Muscle of leg (tissue), 11 donors: ENCODE data around the gene SREBF2. TPM values are rescaled to one million over a fixed set of nuclear protein-coding genes. Genes with fewer than 3 reads are reported as not detected.

Source experiments
- DNase-seq: peaks from one replicate; pipeline ENCODE4 v3.0.0; 2013
- H3K27ac ChIP-seq: one replicate; pipeline ENCODE4 v1.5.1; 2013; ENCODE audit warnings: mild to moderate bottlenecking, low read length, control low read depth
- H3K27me3 ChIP-seq: one replicate; pipeline ENCODE4 v1.6.1; 2013; ENCODE audit warnings: low read length; ENCODE audit not compliant: control insufficient read depth, insufficient read depth
- H3K36me3 ChIP-seq: one replicate; pipeline ENCODE4 v1.6.1; 2013; ENCODE audit warnings: low read length; ENCODE audit not compliant: control insufficient read depth, insufficient read depth
- H3K4me1 ChIP-seq: one replicate; pipeline ENCODE4 v1.6.1; 2013; ENCODE audit warnings: low read length; ENCODE audit not compliant: control insufficient read depth, insufficient read depth
- H3K4me3 ChIP-seq: one replicate; pipeline ENCODE4 v1.5.1; 2013; ENCODE audit warnings: low read length, control low read depth
- H3K9me3 ChIP-seq: replicated peaks from 2 replicates; pipeline ENCODE4 v1.6.1; 2013; ENCODE audit warnings: low read depth, low read length; ENCODE audit not compliant: control insufficient read depth
- WGBS: methylation state at CpG from one replicate; pipeline ENCODE4 v1.1.5; 2013; ENCODE audit warnings: missing lambda C conversion rate; ENCODE audit not compliant: insufficient coverage; 5-methylcytosine and 5-hydroxymethylcytosine counted together
- polyA plus RNA-seq, 8 donors: library from polyadenylated mRNA; unstranded; fragments of 120-200 nt; gene quantifications; one replicate each; pipeline versions ENCODE4 v1.2.1 to v1.2.3, GENCODE V29; 2013; ENCODE audit warnings: inconsistent platforms in 1 of 8, low replicate concordance in 1 of 8; ENCODE audit not compliant: insufficient read length in 8 of 8, insufficient read depth in 1 of 8
- total RNA-seq: library from RNA; stranded (reverse); fragments of 120-200 nt; gene quantifications from one replicate; pipeline ENCODE4 v1.2.4, GENCODE V29; 2013

Gene SREBF2
- total and polyA plus RNA-seq, 9 donors = 30.9 to 106 (median 81.2) TPM

DNA sequence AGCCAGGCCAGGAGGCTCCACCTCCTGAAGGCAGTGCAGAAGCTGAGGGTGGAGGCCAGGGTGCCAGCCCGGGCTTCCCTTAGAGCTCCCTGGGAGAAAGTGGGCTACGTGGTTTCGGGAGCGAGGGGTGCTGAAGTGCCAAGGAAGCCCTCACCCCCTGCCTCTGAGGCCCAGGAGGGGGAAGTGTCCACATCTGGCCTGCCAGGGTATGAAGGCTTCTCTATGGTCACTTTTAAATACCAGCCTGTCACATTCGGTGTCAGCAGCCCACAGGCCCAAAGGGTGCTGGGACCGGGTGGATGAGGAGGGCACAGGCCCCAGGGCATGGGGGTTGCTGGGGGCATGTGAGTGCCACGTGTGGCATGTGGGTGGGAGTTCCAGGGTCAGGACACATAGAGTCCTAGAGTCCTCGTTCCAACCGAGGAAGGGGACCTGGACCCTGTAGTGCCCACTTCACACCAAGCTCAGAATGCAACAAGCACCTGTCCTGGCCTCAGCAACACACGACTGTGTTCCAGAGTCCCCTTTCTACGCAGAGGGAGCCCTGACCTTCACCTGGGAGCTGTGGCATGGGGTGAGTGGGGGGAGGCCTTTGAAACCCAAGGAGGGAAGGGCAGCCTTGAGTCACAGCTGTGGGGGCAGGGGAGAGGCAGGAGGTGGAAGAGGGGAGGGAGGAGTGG is 80.3 kb downstream of the SREBF2 start:
- Histone ChIP-seq H3K36me3 (no peaks in the 10 kb centered on the region), H3K27me3 (peaks cover 88% of the 10 kb centered on the region), H3K27ac (no peak overlapping the region), H3K9me3 (no peaks in the 10 kb centered on the region), H3K4me3 (no peak overlapping the region), H3K4me1 (peaks cover 31% of the 10 kb centered on the region)
- no peak for DNase-seq
- WGBS = 39% methylated on average over 5 of the region's 11 CpGs

DNA sequence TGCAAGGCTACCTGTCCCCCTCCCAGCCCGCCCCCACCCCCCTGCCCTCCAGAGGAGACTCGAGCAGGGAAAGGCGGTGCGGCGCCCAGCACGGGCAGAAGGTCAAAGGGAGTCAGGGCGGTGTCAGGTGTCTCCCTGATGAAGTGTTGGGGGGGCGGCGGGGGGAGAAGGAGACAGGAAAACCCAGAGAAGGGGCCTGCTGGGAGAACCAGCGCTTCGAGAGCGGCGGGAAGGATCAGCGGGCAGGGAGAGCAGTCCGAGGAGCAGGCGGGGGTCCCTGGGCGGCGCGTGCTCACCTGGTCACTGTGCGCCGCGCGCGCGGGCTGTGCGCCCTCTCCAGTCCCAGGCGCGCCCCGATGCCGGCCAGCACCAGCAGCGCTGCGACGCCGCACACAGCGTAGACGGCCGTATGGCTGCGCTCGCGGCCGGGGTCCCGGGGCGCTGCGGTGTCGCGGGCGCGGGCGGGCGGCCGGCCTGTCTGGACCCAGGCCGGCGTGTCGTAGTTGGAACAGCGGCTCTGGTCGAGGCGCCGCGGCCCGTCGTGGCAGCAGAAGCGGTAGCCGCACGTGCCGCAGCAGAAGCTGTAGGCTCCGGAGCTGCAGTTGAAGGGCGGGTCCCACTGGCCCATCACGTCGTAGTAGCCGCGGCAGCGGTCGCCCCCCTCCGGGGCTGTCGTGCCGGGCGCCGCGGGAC is 81.1 kb downstream of the SREBF2 start:
- no peak overlapping the region for H3K27ac ChIP-seq
- 1% methylated on average over 72 of the region's 79 CpGs for WGBS
- peaks cover 34% of the 10 kb centered on the region for H3K4me1 ChIP-seq
- DNase-seq = no peak
- H3K4me3 ChIP-seq = no peak overlapping the region
- no peaks in the 10 kb centered on the region for H3K36me3 ChIP-seq
- H3K27me3 ChIP-seq = peaks cover 91% of the 10 kb centered on the region
- H3K9me3 ChIP-seq = no peaks in the 10 kb centered on the region

DNA sequence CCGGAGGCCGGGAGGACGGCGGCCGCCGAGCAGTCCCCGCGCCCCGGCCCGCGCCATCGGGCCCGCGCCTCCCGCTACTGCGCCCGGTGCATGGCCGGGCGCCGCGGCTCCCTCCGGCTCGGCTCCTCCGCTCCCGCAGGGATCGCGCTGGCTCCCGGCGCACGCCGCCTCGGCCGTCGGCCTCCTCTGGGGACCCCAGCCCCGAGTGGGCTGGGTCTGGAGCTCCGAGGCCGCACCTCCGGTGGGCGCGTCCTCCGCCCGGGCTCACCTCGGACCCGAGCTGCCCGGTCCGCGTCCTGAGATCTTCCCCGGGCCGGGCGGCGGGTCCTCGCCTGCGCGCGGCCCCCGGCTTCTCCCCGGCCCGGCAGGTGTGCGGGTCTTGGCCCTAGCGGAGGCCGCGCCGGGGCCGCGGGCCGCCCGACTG is 81.7 kb downstream of the SREBF2 start:
- peaks cover 91% of the 10 kb centered on the region for H3K27me3 ChIP-seq
- WGBS = under 1% methylated on average over 65 of the region's 67 CpGs
- no peaks in the 10 kb centered on the region for H3K36me3 ChIP-seq
- no peak overlapping the region for H3K27ac ChIP-seq
- peaks cover 37% of the 10 kb centered on the region for H3K4me1 ChIP-seq
- DNase-seq = no peak
- no peaks in the 10 kb centered on the region for H3K9me3 ChIP-seq
- no peak overlapping the region for H3K4me3 ChIP-seq

DNA sequence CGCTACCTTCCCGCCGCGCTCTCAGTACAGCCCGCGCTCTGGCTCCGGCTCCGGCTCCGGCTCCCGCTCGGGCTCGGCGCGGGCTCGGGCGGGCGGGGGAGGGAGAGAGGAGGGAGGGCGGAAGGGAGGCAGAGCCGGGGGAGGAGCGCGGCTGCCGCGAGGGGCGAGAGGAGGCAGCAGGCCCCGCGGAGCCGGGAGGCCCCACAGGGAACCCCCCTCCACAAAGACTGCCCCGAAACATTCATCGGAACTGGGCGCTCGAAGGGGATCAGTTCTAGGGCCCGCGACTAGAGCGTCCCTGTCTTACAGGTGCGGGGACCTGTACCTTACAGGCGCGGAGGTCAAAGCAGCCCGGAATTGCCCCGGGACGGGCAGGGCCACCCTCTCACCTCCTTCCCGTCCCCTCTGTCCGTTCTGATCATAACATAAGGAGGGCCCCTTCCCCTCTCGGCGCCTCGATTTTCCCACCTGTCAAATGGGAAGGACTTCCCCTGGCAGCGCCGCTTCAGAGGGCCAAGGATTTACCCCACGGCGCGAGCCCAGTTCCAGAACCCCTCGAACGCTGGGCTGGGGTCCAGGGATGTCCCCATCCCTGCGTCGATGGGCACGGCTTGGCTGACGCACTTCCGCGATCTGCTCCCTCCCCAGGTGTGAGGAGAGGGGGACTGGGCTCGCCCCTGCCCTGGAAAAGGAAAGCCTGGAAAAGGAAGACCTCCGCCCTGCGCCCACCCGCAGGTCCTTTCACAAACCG is 82.3 kb downstream of the SREBF2 start, which contains the start of gene SHISA8:
TSS of gene SHISA8 (minus strand) at position 40 of the 751 bp plus-strand sequence. CDS start 407 bp downstream, outside the sequence.
- Histone ChIP-seq H3K27me3 (peaks cover 93% of the 10 kb centered on the region), H3K9me3 (no peaks in the 10 kb centered on the region), H3K4me3 (peak within 1 kb of the TSS; percentile 17), H3K4me1 (peaks cover 43% of the 10 kb centered on the region), H3K36me3 (no peaks in the 10 kb centered on the region), H3K27ac (no peak within 1 kb of the TSS)
- WGBS = 5% methylated on average over 21 of the region's 63 CpGs
- peak; percentile 73 for DNase-seq

DNA sequence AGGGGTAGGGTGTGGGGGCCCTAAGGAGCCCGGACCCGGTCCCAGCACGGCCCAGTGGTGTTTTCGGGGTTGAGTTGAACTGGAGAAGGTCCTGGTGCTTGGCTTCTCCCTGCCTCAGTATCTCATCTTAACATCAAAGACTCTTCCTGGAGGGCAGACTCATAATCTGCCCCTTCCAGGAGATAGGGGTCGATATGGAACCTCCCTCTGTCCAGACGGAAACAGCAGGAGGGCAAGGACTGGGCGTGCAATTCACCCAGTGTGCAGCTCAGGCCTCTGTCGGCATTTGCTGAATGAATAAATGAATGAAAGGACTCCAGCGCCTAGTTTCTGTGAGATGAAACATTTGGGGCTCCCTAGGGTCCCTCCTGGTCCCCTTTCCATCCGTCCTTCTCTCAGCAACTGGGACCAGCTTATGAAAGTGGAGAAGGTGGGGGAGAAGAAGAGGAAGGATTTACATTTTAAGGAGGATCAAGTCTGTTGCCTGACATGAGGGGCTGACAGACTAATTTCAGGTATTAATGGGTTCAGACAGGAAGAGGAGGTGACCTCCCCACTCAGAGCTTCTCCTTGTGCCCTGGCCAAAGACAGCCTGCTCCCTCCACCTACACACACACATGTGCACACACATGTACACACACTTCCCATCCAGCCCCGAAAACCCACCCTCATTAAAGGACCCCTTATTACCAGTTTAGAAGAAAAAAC is 83.0 kb downstream of the SREBF2 start:
- WGBS = 8% methylated on average over 3 of the region's 11 CpGs
- H3K36me3 ChIP-seq = no peaks in the 10 kb centered on the region
- no peak overlapping the region for H3K4me3 ChIP-seq
- H3K27me3 ChIP-seq = peaks cover 93% of the 10 kb centered on the region
- no peak for DNase-seq
- no peaks in the 10 kb centered on the region for H3K9me3 ChIP-seq
- no peak overlapping the region for H3K27ac ChIP-seq
- peaks cover 43% of the 10 kb centered on the region for H3K4me1 ChIP-seq

DNA sequence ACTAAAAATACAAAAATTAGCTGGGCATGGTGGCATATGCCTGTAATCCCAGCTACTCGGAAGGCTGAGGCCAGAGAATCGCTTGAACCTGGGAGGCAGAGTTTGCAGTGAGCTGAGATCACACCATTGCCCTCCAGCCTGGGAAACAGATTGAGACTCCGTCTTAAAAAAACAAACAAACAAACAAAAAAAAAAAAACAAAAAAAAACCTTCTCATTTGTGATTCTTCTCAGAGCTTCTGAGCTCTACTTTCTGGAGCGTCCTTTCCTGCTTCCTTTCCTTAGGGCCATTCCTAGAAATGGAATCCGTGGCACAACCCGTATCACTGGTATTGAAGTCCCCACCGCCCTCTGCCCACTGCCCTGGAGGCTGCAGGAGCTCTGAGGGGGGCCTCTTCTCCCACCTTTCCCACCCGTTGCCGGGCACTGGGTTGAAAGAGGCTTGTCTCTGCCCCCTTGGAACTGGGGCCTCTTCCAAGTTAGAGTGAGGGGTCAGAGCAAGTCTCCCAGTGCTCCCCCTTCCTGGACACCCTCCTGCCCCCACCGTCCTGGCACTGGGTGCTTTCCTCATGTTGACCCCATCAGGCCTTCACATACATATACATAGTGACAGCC is 83.9 kb downstream of the SREBF2 start:
- DNase-seq = no peak
- H3K4me1 ChIP-seq = peaks cover 38% of the 10 kb centered on the region

DNA sequence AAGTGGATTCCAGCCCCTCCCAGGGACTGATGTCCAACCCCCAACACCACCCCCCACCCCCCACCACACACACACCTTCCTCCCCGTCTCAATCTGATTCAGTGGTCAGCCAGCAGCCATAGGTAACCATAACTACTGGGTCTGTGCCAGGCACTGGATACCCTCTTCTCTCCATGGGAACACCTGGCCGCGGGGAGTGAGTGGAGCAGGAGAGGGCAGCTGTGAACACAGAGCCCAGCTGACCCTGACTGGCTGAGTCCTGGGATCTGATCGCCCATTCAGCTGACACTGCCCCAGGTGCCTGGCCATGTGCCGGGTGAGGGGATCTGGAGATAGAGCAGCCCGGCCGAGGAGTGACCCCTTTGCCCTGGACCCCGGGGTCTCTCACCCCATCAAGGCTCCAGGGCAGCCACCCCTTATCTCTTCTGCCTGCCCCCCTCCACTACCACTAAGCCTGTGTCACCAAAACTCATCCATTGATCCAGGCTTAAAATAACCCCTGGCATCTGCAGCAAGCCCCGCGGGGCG is 84.5 kb downstream of the SREBF2 start:
- DNase-seq = no peak
- Histone ChIP-seq H3K4me3 (no peak overlapping the region), H3K36me3 (no peaks in the 10 kb centered on the region), H3K27me3 (peaks cover 79% of the 10 kb centered on the region), H3K27ac (no peak overlapping the region), H3K4me1 (peaks cover 38% of the 10 kb centered on the region), H3K9me3 (no peaks in the 10 kb centered on the region)
- 66% methylated on average over 6 of the region's 11 CpGs for WGBS

More for the DNA sequence above, 83.9 kb downstream of the SREBF2 start:
- Histone ChIP-seq H3K4me3 (no peak overlapping the region), H3K27ac (no peak overlapping the region), H3K36me3 (no peaks in the 10 kb centered on the region), H3K27me3 (peaks cover 85% of the 10 kb centered on the region), H3K9me3 (no peaks in the 10 kb centered on the region)
- 23% methylated on average over 7 of the region's 10 CpGs for WGBS

DNA sequence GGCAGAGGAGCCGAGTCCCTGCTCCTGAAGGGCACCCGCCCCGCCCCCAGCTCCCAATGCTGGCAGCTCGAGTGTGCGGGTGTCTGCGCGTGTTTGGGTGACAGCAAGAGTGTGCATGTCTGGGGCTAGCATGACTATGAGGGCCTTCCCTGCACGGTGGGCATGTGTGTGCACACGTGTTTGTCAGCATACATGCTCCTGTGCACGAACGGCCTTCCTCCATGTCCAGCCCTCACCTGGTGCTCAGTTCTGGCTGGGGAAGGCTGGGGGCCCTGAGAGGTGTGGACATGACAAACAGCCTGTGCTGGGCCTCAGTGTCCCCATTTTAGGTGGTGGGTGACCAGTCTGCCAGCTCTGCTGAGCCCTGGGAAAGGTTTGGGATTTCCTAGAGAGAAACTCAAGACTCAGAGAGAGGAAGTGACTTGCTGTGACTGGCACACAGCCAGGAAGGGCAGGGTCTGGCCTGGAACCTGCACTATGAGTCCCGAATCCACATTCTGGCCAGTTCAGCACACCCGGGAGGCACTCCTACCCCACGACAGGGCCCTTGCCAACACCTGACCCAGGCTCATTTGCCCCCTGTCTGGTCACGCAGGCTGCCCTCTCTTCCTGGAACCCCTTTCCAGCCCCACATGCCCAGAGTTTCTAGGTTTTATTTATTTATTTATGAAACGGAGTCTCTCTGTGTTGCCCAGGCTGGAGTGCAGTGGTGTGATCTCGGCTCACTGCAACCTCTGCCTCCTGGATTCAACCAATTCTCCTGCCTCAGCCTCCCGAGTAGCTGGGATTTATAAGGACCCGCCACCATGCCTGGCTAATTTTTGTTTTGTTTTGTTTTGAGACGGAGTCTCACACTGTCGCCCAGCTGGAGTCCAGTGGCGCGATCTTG is 85.2 kb downstream of the SREBF2 start:
- H3K9me3 ChIP-seq = no peaks in the 10 kb centered on the region
- 48% methylated on average over 15 of the region's 23 CpGs for WGBS
- H3K27me3 ChIP-seq = peaks cover 75% of the 10 kb centered on the region
- no peak overlapping the region for H3K27ac ChIP-seq
- peak; percentile 77 for DNase-seq
- H3K4me1 ChIP-seq = peaks cover 38% of the 10 kb centered on the region
- H3K36me3 ChIP-seq = no peaks in the 10 kb centered on the region
- H3K4me3 ChIP-seq = no peak overlapping the region
